Daoy (cell line): ENCODE data around the gene SCN4A. TPM values are rescaled to one million over a fixed set of nuclear protein-coding genes. Genes with fewer than 3 reads are reported as not detected.
"Not testable (repeated sequence)": the region's sequence is repeated elsewhere in the genome, so short reads cannot be mapped to it uniquely, and the experiment has no call there.

ENCODE experiments used
- DNase-seq: peaks from one replicate; pipeline ENCODE4 v3.0.0-alpha.2; 2015; ENCODE audit warnings: low read depth
- total RNA-seq: library from RNA; depleted of rRNA; stranded (reverse); fragments of >200 nt; shearing (Covaris generic); gene quantifications from 2 replicates; pipeline ENCODE4 v1.2.3, GENCODE V29; 2014

The SCN4A gene
- total RNA-seq, 1 experiment from 2014 or later = 0.06 TPM

DNA sequence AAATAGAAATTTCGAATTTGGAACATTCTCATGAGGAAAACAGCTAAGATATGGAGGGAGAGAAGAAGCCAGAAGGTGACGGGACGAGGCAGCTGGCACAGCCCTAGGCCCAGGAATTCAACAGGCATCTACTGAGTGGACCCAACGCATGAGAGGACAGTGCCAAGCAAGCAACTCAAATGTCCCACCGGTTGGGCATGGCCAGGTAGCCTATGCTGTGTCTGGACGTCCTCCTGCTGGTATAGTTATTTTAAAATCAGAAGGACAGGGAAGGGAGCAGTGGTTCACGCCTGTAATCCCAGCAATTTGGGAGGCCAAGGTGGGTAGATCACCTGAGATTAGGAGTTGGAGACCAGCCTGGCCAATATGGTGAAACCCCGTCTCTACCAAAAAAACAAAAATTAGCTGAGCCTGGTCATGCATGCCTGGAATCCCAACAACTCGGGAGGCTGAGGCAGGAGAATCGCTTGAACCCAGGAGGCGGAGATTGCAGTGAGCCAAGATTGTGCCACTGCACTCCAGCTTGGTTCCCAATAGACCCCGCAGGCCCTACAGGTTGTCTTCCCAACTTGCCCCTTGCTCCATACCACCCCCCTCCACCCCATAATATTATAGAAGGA is 56.0 kb downstream of the SCN4A start:
- no peak for DNase-seq

DNA sequence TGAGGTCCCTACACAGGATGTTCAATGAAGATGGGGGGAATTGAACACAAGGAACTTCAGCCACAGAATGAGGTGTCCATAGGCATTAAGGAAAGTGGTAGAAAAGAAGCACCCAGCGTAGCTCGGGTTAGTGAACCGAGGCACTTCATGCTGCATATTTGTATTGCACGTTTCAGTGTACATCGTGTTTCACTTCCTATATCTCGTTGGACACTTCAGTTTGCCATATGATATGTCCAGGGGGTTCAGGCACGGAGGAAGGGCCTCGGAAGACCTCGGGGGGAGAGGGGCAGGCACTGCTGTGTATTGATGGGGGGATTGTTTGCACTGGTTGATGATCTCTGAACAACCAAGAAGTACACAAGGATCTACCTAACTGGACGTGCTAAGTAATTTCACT is 57.0 kb downstream of the SCN4A start:
- DNase-seq = not testable (repeated sequence)

DNA sequence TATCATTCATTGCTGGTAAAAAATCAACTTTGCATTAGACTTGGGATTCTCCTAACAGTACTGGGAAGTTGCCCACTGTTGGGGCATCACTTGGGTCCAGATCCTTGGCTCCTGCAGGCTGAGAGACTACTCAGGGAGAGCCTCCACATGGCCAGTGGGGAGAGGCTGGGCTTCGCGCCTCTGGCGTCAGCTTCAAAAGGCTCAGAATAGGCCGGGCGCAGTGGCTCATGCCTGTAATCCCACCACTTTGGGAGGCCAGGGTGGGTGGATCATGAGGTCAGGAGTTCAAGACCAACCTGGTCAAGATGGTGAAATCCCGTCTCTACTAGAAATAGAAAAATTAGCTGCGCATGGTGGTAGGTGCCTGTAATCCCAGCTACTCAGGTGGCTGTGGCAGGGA is 58.2 kb downstream of the SCN4A start:
- no peak for DNase-seq

DNA sequence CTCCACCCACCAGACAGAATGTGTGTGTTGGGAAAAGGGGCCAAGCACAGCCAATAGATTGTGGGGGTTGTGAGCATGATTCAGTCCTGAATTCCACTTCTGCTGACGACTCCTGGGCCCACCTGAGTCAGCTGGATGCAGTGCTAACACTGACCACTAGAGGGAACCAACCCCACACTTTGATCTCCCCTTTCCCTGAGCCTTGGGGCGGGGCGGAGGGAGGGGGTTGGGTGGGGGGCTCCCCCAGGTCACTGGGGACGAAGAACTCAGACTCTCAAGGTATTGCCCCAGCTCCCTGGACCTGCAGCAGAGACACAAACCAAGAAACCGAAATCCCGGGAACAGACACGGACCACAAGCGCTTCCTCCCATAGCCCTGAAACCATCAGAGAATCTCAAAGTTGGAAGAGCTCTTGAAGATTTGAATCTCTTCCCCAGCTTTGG is 61.0 kb downstream of the SCN4A start:
- DNase-seq = peak; percentile 49

DNA sequence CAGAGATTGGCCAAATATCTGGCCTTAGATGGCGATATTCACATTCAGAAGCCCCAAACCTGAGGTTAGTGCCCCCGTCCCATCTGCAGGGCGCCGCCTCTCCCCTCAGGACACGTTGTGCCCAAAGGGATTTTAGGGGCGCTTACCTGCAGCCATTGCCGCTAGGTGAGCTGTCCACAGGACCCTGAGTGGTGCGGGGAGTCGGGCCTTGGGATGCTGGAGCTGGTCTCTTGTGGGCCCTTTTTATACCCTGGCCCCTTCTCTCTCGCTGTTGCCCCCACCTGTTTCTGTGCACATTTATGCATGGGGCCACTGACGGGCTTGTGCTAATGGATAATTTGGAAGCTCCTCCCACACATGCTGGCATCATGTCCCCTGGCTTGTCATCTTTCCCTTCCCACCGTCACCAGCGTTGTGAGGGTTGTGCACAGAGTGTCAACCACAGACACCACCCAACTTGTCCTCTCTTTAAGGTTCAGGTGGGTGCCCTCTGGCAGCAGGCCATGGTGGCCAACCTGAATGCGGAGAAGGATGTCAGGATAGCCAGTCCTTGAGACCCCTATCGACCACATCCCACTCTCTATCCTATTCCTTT is 61.6 kb downstream of the SCN4A start, which contains the start of gene CSHL1:
TSS of gene CSHL1 (minus strand) at position 218 of the 595 bp plus-strand sequence. CDS start at position 156, 62 bp downstream.
- DNase-seq = no peak

DNA sequence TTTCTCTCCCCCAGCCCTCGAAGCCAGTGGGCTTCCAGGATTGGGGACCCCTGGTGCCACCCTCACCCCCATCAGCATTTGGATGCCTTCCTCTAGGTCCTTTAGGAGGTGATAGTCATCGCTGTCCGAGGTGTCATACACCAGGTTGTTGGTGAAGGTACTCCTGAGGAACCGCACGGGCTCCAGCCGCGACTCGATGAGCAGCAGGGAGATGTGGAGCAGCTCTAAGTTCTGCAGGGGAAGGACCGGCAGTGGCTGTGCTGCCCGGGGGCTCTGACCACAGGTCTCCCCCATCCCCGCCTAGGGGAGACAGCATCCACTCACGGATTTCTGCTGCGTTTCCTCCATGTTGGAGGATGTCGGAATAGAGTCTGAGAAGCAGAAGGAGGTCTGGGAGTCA is 62.6 kb downstream of the SCN4A start:
- no peak for DNase-seq

DNA sequence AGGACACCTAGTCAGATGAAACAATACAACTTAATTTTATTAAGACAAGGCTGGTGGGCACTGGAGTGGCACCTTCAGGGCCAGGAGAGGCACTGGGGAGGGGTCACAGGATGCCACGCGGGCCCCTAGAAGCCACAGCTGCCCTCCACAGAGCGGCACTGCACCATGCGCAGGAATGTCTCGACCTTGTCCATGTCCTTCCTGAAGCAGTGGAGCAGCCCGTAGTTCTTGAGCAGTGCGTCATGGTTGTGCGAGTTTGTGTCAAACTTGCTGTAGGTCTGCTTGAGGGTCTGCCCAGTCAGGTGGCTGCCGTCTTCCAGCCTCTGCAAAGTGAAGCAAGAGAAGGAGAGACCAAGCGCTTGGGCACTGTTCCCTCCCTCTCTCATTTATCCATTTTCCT is 63.1 kb downstream of the SCN4A start:
- not testable (repeated sequence) for DNase-seq

DNA sequence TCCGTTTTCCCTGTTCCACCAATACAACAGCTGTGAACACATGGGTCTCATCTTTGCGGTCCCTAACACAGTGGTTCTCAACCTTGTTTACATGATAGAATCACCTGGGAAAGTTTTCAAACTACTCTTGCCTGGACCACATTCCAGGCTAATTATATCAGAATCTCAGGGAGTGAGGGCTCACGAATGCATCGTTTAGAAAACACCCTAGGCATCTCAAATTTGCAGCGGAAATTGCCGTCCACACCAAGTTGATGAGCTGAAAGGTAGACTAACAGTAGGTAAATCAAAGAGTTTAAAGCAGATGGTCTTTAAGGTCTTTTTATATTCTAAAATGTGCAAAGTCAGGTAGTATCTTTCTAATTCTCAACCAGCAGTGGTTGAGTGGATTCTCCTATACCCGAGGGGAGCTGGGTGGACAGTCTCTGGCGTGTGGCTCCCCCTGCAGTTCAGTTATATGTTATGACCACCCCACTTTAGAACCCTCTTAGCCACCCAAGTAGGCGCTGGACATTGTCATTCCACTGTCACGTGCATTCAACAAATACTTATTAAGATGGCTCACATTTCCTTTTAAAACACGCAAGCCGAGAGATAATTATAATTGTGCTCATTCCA is 65.4 kb downstream of the SCN4A start:
- DNase-seq = not testable (repeated sequence)

DNA sequence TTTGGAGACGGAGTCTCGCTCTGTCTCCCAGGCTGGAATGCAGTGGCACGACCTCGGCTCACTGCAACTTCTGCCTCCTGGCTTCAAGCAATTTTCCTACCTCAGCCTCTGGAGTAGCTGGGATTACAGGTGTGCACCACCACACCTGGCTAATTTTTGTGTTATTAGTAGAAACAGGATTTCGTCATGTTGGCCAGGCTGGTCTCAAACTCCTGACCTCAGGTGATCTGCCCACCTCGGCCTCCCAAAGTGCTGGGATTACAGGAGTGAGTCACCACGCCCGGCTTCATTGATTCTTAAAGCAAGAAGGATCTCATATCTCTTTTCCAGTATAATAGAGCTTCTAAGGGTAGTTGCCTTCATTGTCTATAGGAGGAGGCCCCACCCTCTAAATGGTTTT is 67.9 kb downstream of the SCN4A start:
- not testable (repeated sequence) for DNase-seq

DNA sequence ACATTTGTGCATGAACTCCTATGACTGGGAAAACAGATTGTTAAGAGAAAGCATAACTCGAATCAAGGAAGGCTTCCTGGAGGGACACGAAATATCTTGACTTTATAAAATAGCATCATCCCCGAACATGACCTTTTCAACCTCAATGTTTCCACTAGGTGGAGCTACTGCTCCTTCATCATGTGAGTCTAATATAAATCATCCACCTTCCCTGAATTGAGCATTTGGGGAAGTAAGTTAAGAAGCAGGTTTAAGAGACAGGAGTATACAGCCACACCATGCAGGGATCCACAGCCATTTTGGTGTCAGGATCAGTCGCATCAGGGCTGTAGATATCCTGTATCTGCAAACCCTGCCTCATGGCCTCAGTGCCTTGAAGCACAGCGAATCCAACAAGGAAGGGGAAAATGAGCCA is 68.9 kb downstream of the SCN4A start:
- not testable (repeated sequence) for DNase-seq

DNA sequence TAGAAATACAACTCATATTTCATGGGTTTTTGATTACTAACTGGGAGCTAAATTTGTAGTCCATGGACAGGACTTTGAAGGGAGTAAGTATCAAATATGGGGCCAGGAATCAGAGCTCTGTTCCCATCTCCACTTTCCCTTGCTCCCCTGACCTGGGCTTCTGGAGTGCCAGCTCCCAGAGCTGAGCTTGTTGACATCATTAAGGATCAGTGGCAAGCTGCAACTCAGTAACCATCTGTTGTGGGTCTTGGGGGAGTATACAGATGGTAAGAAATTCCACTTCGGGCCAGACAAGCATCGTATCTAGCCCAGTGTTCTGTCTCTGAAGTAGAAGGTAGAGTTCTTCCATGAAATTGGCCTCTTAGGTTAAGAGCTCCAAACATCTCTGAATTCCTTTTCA is 70.7 kb downstream of the SCN4A start:
- DNase-seq = not testable (repeated sequence)

DNA sequence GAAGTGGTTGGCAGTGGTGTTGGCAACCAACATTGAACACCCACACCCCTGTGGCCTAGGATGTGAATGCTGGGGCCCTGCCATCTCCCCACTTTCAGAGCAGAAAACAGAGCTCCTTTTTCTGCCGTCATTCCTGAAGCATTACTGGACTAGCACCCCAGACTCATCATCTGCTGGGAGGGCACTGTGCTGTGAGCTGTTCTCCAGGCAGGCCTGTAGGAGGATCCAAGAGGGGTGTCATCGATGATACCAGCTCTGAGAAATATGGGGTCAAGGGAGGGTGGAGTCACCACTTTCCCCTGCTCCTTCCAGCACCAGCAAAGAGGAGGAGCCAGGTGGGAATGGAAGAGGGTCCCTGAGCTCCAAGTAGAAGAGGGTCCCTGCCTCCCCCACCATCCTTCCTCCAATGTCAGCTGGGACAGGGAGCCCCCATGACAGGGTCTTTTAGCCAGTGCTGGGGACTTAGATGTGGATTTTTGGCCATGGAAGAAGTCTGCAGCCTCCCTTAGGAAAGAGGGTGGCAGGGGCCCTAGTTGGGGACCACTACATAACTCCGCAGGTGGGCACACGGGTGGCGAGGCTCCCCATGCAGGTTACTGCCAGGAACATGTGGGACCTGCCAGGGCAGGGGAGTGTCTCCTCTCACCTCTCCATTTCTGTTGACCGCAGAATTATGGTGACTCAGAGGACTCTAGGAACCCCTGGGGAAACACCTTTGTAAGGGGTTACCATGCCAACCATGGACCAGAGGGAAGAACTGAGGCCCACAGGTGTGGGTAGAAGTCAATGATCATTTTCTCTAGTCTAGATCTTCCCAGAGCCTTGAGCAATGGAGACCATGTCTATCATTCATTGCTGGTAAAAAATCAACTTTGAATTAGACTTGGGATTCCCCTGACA is 73.6 kb downstream of the SCN4A start:
- not testable (repeated sequence) for DNase-seq

DNA sequence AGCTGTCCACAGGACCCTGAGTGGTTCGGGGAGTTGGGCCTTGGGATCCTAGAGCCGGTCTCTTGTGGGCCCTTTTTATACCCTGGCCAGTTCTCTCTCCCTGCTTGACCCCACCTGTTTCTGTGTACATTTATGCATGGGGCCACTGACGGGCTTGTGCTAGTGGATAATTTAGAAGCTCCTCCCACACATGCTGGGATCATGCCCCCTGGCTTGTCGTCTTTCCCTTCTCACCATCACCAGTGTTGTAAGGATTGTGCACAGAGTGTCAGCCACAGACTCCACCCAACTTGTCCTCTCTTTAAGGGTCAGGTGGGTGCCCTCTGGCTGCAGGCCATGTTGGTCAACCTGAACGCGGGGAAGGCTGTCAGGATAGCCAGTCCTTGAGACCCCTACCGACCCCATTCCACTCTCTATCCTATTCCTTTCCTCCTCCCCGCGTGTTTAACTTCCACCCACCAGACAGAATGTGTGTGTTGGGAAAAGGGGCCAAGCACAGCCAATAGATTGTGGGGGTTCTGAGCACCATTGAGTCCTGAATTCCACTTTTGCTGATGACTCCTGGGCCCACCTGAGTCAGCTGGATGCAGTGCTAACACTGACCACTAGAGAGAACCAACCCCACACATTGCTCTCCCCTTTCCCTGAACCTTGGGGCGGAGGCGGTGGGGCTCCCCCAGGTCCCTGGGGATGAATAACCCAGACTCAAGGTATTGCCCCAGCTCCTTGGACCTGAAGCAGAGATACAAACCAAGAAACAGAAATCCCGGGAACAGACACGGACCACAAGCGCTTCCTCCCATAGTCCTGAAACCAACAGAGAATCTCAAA is 76.0 kb downstream of the SCN4A start, which contains the start of gene CSH1:
TSS of gene CSH1 (minus strand) at position 51 of the 831 bp plus-strand sequence. CDS start 63 bp downstream, outside the sequence.
- not testable (repeated sequence) for DNase-seq

DNA sequence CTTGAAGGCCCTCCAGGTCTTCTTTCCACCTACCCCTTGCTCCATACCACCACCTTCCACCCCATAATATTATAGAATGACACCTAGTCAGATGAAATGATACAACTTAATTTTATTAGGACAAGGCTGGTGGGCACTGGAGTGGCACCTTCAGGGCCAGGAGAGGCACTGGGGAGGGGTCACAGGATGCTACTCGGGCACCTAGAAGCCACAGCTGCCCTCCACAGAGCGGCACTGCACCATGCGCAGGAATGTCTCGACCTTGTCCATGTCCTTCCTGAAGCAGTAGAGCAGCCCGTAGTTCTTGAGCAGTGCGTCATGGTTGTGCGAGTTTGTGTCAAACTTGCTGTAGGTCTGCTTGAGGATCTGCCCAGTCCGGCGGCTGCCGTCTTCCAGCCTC is 77.9 kb downstream of the SCN4A start:
- DNase-seq = not testable (repeated sequence)

DNA sequence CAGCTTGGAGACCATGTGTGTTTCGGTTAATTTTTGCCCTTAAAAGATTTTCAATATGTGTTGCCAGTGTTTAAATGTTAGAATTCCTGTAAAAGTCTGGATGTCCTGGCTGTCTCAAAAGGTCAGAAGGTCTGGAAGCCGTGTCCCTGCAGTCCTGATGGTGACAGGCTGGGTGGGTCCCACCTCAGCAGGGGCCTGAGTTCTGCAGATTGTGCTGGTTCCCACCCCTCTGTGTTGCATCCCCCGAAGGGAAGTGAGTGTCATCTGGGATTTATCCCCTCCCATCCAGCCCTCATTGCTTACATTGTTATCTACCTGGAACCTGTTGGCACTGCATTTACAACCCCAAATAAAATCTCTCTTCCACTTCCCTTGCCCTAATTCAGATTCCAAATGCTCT is 78.7 kb downstream of the SCN4A start:
- not testable (repeated sequence) for DNase-seq

DNA sequence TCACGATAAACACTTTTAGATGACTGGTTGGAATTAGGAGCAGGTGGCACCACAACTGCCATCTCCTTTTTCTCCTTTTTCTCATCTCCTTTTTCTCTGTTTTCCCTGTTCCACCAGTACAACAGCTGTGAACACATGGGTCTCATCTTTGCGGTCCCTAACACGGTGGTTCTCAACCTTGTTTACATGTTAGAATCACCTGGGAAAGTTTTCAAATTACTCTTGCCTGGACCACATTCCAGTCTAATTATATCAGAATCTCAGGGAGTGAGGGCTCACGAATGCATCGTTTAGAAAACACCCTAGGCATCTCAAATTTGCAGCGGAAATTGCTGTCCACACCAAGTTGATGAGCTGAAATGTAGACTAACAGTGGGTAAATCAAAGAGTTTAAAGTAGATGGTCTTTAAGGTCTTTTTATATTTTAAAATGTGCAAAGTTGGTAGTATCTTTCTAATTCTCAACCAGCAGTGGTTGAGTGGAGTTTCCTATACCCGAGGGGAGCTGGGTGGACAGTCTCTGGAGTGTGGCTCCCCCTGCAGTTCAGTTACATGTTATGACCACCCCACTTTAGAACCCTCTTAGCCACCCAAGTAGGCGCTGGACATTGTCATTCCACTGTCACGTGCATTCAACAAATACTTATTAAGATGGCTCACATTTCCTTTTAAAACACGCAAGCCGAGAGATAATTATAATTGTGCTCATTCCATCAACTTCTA is 80.2 kb downstream of the SCN4A start:
- not testable (repeated sequence) for DNase-seq

DNA sequence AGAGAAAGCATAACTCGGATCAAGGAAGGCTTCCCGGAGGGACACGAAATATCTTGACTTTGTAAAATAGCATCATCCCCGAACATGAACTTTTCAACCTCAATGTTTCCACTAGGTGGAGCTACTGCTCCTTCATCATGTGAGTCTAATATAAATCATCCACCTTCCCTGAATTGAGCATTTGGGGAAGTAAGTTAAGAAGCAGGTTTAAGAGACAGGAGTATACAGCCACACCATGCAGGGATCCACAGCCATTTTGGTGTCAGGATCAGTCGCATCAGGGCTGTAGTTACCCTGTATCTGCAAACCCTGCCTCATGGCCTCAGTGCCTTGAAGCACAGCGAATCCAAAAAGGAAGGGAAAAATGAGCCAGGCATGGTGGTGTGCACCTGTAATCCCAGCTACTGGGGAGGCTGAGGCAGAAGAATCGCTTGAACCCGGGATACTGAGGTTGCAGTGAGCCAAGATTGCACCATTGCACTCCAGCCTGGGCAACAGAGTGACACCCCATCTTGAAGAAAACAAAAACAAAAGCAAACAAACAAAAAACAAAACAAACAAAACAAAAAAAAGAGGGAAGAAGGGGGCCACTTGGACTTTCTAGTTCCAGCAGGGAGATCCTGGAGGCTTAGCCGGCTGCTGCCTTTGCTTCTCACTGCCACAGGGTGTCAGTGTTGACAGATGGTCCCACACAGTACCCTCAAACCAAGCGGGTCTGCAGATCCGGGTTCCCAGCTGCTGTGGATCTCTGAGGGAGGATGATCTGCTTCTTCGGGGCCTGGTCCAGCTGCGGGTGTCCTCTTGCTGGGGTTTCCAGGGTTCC is 83.5 kb downstream of the SCN4A start:
- peak; percentile 41 for DNase-seq
